Mesodermal cell (in vitro differentiated cells): ENCODE data around the gene SPART.

Experiments
- H3K27ac ChIP-seq: 2 replicates; pipeline ENCODE4 v1.7.0; 2013; ENCODE audit warnings: mild to moderate bottlenecking, low read depth, low read length, moderate library complexity; ENCODE audit not compliant: severe bottlenecking
- H3K36me3 ChIP-seq: 2 replicates; pipeline ENCODE4 v1.7.1; 2013; ENCODE audit warnings: mild to moderate bottlenecking, low read length, moderate library complexity; ENCODE audit not compliant: control insufficient read depth, insufficient read depth
- H3K4me1 ChIP-seq: one replicate; pipeline ENCODE4 v1.7.1; 2013; ENCODE audit warnings: mild to moderate bottlenecking, low read length; ENCODE audit not compliant: insufficient read depth, control insufficient read depth, poor library complexity, severe bottlenecking
- H3K4me3 ChIP-seq: 2 replicates; pipeline ENCODE4 v1.7.0; 2013; ENCODE audit warnings: low read length, control low read depth, mild to moderate bottlenecking; ENCODE audit not compliant: insufficient read depth, poor library complexity, severe bottlenecking; ENCODE audit errors: extremely low read depth
- H3K9me3 ChIP-seq: 2 replicates; pipeline ENCODE4 v1.7.1; 2013; ENCODE audit warnings: mild to moderate bottlenecking, low read length, moderate library complexity; ENCODE audit not compliant: control insufficient read depth
- WGBS, 2 experiments: methylation state at CpG; one replicate each; pipeline ENCODE4 v1.1.5; 2013; ENCODE audit warnings: missing lambda C conversion rate in 2 of 2; ENCODE audit not compliant: insufficient coverage in 2 of 2; 5-methylcytosine and 5-hydroxymethylcytosine counted together

Gene SPART

GRCh38 chr13:36354842-36355623, 8.8 kb upstream of the SPART start:
- Histone ChIP-seq H3K4me3 (no peak overlapping the region), H3K9me3 (no peaks in the 10 kb centered on the region), H3K4me1 (no peaks in the 10 kb centered on the region), H3K36me3 (no peaks in the 10 kb centered on the region), H3K27ac (no peak overlapping the region)
- WGBS, 2 experiments: 83% methylated on average over 1 of the region's 1 CpG; no CpG with 5 or more reads in 1 of the 2 experiments

GRCh38 chr13:36353001-36353400, 6.8 kb upstream of the SPART start:
- Histone ChIP-seq H3K4me3 (no peak overlapping the region), H3K36me3 (no peaks in the 10 kb centered on the region), H3K27ac (no peak overlapping the region), H3K4me1 (no peaks in the 10 kb centered on the region), H3K9me3 (no peaks in the 10 kb centered on the region)
- WGBS, 2 experiments: 87 to 95% methylated on average over 2 to 3 of the region's 3 CpGs

GRCh38 chr13:36352350-36352749, 6.2 kb upstream of the SPART start:
- Histone ChIP-seq H3K36me3 (no peaks in the 10 kb centered on the region), H3K27ac (no peak overlapping the region), H3K4me3 (no peak overlapping the region), H3K9me3 (no peaks in the 10 kb centered on the region), H3K4me1 (no peaks in the 10 kb centered on the region)

- Histone ChIP-seq H3K4me3 (no peak overlapping the region), H3K4me1 (no peaks in the 10 kb centered on the region), H3K27ac (no peak overlapping the region), H3K9me3 (no peaks in the 10 kb centered on the region), H3K36me3 (no peaks in the 10 kb centered on the region)
- WGBS, 2 experiments: 93 to 100% methylated on average over 5 to 6 of the region's 10 CpGs
Observed at GRCh38 chr13:36347531-36348210, 1.5 kb upstream of the SPART start.

GRCh38 chr13:36345438-36346221, 564 bp downstream of the SPART start:
- H3K27ac ChIP-seq: peak overlapping the region; percentile 98
- 0 to 2% methylated on average over 33 to 35 of the region's 50 CpGs for WGBS, 2 experiments
- no peaks in the 10 kb centered on the region for H3K9me3 ChIP-seq

GRCh38 chr13:36344886-36345437, 1.2 kb downstream of the SPART start:
- peak overlapping the region; percentile 98 for H3K27ac ChIP-seq

More at GRCh38 chr13:36345438-36346221, 564 bp downstream of the SPART start:
- H3K4me1 ChIP-seq: peaks cover 6% of the 10 kb centered on the region
- H3K36me3 ChIP-seq: no peaks in the 10 kb centered on the region
- peak overlapping the region; percentile 78 for H3K4me3 ChIP-seq

GRCh38 chr13:36344173-36344572, 2.0 kb downstream of the SPART start:
- Histone ChIP-seq H3K4me3 (no peak overlapping the region), H3K9me3 (no peaks in the 10 kb centered on the region), H3K36me3 (no peaks in the 10 kb centered on the region), H3K4me1 (peaks cover 16% of the 10 kb centered on the region), H3K27ac (no peak overlapping the region)
- WGBS, 2 experiments: 87 to 100% methylated on average over 3 to 4 of the region's 6 CpGs

More at GRCh38 chr13:36344886-36345437, 1.2 kb downstream of the SPART start:
- Histone ChIP-seq H3K4me1 (peaks cover 9% of the 10 kb centered on the region), H3K36me3 (no peaks in the 10 kb centered on the region), H3K4me3 (peak overlapping the region; percentile 78), H3K9me3 (no peaks in the 10 kb centered on the region)
- WGBS, 2 experiments: 7 to 13% methylated on average over 9 to 13 of the region's 14 CpGs

GRCh38 chr13:36343766-36344165, 2.4 kb downstream of the SPART start:
- peaks cover 20% of the 10 kb centered on the region for H3K4me1 ChIP-seq
- WGBS, 2 experiments: 100% methylated on average over 3 of the region's 3 CpGs; no CpG with 5 or more reads in 1 of the 2 experiments
- no peaks in the 10 kb centered on the region for H3K9me3 ChIP-seq
- no peaks in the 10 kb centered on the region for H3K36me3 ChIP-seq
- H3K4me3 ChIP-seq: no peak overlapping the region
- H3K27ac ChIP-seq: no peak overlapping the region

GRCh38 chr13:36342715-36343114, 3.5 kb downstream of the SPART start:
- no peaks in the 10 kb centered on the region for H3K36me3 ChIP-seq
- no peaks in the 10 kb centered on the region for H3K9me3 ChIP-seq
- H3K27ac ChIP-seq: no peak overlapping the region
- WGBS, 2 experiments: 85 to 100% methylated on average over 2 of the region's 2 CpGs
- H3K4me3 ChIP-seq: no peak overlapping the region
- H3K4me1 ChIP-seq: peaks cover 24% of the 10 kb centered on the region

- Histone ChIP-seq H3K4me3 (no peak overlapping the region), H3K9me3 (no peaks in the 10 kb centered on the region), H3K4me1 (peaks cover 24% of the 10 kb centered on the region), H3K27ac (no peak overlapping the region), H3K36me3 (peaks cover 5% of the 10 kb centered on the region)
- 86 to 100% methylated on average over 1 of the region's 1 CpG for WGBS, 2 experiments
Observed at GRCh38 chr13:36341718-36342117, 4.5 kb downstream of the SPART start.
